SK-N-SH (cell line): Measurements from ENCODE around the gene KCNJ2. TPM values are rescaled to one million over a fixed set of nuclear protein-coding genes. Genes with fewer than 3 reads are reported as not detected.

Source experiments
- CTCF ChIA-PET: fragments of 300-600, 350-600 bp; formaldehyde crosslinking; extraction: SDS; loops from one replicate; lab custom pipeline; 2021; lab: Yijun Ruan, JAX
- POLR2A ChIA-PET: fragments of 350-600 bp; sonication (Branson Sonifier 250); formaldehyde crosslinking; extraction: SDS; loops from one replicate; lab custom pipeline; 2020; ENCODE audit warnings: antibody characterized with exemption, inconsistent platforms; lab: Yijun Ruan, JAX
- DNase-seq: peaks from one replicate; pipeline ENCODE4 v3.0.0; 2012
- H2AFZ ChIP-seq: fragments of 200-600 bp; sonication (generic); 2 replicates; pipeline ENCODE4 v1.8.1; 2016; ENCODE audit warnings: antibody characterized with exemption, mild to moderate bottlenecking, low read depth
- H3F3A ChIP-seq: fragments of 200-600 bp; sonication (generic); replicated peaks from 2 replicates; pipeline ENCODE3; 2016; ENCODE audit warnings: antibody characterized with exemption, mild to moderate bottlenecking; ENCODE audit not compliant: insufficient read depth
- H3K27ac ChIP-seq, 2 experiments: fragments of 200-500 bp in 1 of 2; fragments of 200-600 bp in 1 of 2; sonication (Bioruptor generic) in 1 of 2; sonication (generic), shearing (Covaris generic) in 1 of 2; 2 replicates each; pipeline versions ENCODE4 v1.5.1 to v1.6.1; 2014 to 2016; ENCODE audit warnings: low read depth in 2 of 2, inconsistent platforms in 1 of 2, low read length in 1 of 2, mild to moderate bottlenecking in 1 of 2, mixed read lengths in 1 of 2
- H3K27me3 ChIP-seq: fragments of 200-600 bp; sonication (generic), shearing (Covaris generic); 2 replicates; pipeline ENCODE4 v1.6.1; 2016; ENCODE audit warnings: mixed run types; ENCODE audit not compliant: insufficient read depth
- H3K36me3 ChIP-seq, 2 experiments: fragments of 200-500 bp in 1 of 2; fragments of 200-600 bp in 1 of 2; sonication (Bioruptor generic) in 1 of 2; sonication (generic) in 1 of 2; replicated peaks in 1 of 2; 2 replicates each; pipeline versions ENCODE3 to v1.5.1; 2014 to 2016; ENCODE audit warnings: low read length in 1 of 2, mild to moderate bottlenecking in 1 of 2; ENCODE audit not compliant: insufficient read depth in 2 of 2, control insufficient read depth in 1 of 2
- H3K4me1 ChIP-seq, 2 experiments: fragments of 200-500 bp in 1 of 2; fragments of 200-600 bp in 1 of 2; sonication (Bioruptor generic) in 1 of 2; sonication (generic), shearing (Covaris generic) in 1 of 2; 2 replicates each; pipeline versions ENCODE4 v1.5.1 to v1.6.1; 2014 to 2016; ENCODE audit warnings: low read depth in 1 of 2, low read length in 1 of 2, mixed run types in 1 of 2; ENCODE audit not compliant: insufficient read depth in 2 of 2, control insufficient read depth in 1 of 2
- H3K4me2 ChIP-seq: fragments of 200-600 bp; sonication (generic), shearing (Covaris generic); 2 replicates; pipeline ENCODE4 v1.6.1; 2017; ENCODE audit warnings: mixed run types
- H3K4me3 ChIP-seq, 2 experiments: fragments of 200-500 bp in 1 of 2; fragments of 200-600 bp in 1 of 2; sonication (Bioruptor generic) in 1 of 2; sonication (generic), shearing (Covaris generic) in 1 of 2; 2 replicates each; pipeline versions ENCODE4 v1.5.1 to v1.8.1; 2014 to 2016; ENCODE audit warnings: low read depth in 2 of 2, inconsistent platforms in 1 of 2, low read length in 1 of 2, mild to moderate bottlenecking in 1 of 2, mixed read lengths in 1 of 2, moderate library complexity in 1 of 2
- H3K79me2 ChIP-seq: fragments of 200-600 bp; sonication (generic); 2 replicates; pipeline ENCODE4 v1.8.1; 2017; ENCODE audit warnings: mild to moderate bottlenecking; ENCODE audit not compliant: insufficient read depth
- H3K9ac ChIP-seq: fragments of 200-600 bp; sonication (generic); 2 replicates; pipeline ENCODE4 v1.6.1; 2017; ENCODE audit warnings: mixed run types
- H3K9me2 ChIP-seq: fragments of 200-600 bp; sonication (generic); 2 replicates; pipeline ENCODE4 v1.6.1; 2017; ENCODE audit warnings: mixed run types
- H3K9me3 ChIP-seq: fragments of 200-600 bp; sonication (generic); 2 replicates; pipeline ENCODE4 v1.6.1; 2017; ENCODE audit warnings: mixed run types, mild to moderate bottlenecking, moderate library complexity
- H4K20me1 ChIP-seq: fragments of 200-600 bp; sonication (generic); 2 replicates; pipeline ENCODE4 v1.6.1; 2017; ENCODE audit warnings: mild to moderate bottlenecking, mixed run types; ENCODE audit not compliant: insufficient read depth
- CTCF ChIP-seq: fragments of 200-600 bp; sonication (generic); IDR thresholded peaks from 2 replicates; pipeline ENCODE4 v1.6.1; 2017; ENCODE audit warnings: antibody characterized with exemption, mild to moderate bottlenecking, moderate library complexity
- ELF1 ChIP-seq: IDR thresholded peaks from 2 replicates; pipeline ENCODE4 v1.4.0; 2012
- EP300 ChIP-seq, 2 experiments: IDR thresholded peaks; 2 replicates each; pipeline versions ENCODE4 v1.4.0 to v1.6.1; 2012; ENCODE audit warnings: borderline replicate concordance in 1 of 2, low read depth in 1 of 2, low read length in 1 of 2
- EZH2phosphoT487 ChIP-seq: fragments of 200-600 bp; sonication (generic); IDR thresholded peaks from 2 replicates; pipeline ENCODE4 v1.6.1; 2017; ENCODE audit warnings: low read depth, mixed run types, mild to moderate bottlenecking, antibody characterized with exemption, moderate library complexity, borderline replicate concordance
- FOSL2 ChIP-seq: IDR thresholded peaks from 2 replicates; pipeline ENCODE4 v1.4.0; 2012; ENCODE audit warnings: low read depth, mild to moderate bottlenecking, moderate library complexity, borderline replicate concordance
- FOXM1 ChIP-seq: IDR thresholded peaks from 2 replicates; pipeline ENCODE4 v1.4.0; 2012; ENCODE audit warnings: low read depth, mild to moderate bottlenecking
- GABPA ChIP-seq: IDR thresholded peaks from 2 replicates; pipeline ENCODE4 v1.4.0; 2012; ENCODE audit warnings: low read depth, mild to moderate bottlenecking
- GATA2 ChIP-seq: sonication (generic); formaldehyde crosslinking; IDR thresholded peaks from 2 replicates; pipeline ENCODE4 v1.5.0; 2020; ENCODE audit warnings: mild to moderate bottlenecking, missing genetic modification reagents
- JUND ChIP-seq: IDR thresholded peaks from 2 replicates; pipeline ENCODE4 v1.4.0; 2012
- NFIC ChIP-seq: IDR thresholded peaks from 2 replicates; pipeline ENCODE4 v1.4.0; 2012; ENCODE audit warnings: borderline replicate concordance
- NRF1 ChIP-seq: IDR thresholded peaks from 2 replicates; pipeline ENCODE4 v1.6.1; 2012; ENCODE audit warnings: low read depth, mild to moderate bottlenecking, low read length
- REST ChIP-seq: IDR thresholded peaks from 2 replicates; pipeline ENCODE4 v1.6.1; 2012; ENCODE audit warnings: mild to moderate bottlenecking, low read depth, low read length, moderate library complexity
- RXRA ChIP-seq: IDR thresholded peaks from 2 replicates; pipeline ENCODE4 v1.4.0; 2012; ENCODE audit warnings: low read depth, mild to moderate bottlenecking, borderline replicate concordance
- TAF1 ChIP-seq: IDR thresholded peaks from 2 replicates; pipeline ENCODE4 v1.6.1; 2012; ENCODE audit warnings: low read depth, mild to moderate bottlenecking, low read length, moderate library complexity, borderline replicate concordance
- TEAD4 ChIP-seq: IDR thresholded peaks from 2 replicates; pipeline ENCODE4 v1.4.0; 2012; ENCODE audit warnings: mild to moderate bottlenecking, borderline replicate concordance; ENCODE audit not compliant: insufficient read depth
- WGBS: methylation state at CpG from one replicate; pipeline ENCODE4 v1.1.6; 2017; ENCODE audit warnings: low lambda C conversion rate; 5-methylcytosine and 5-hydroxymethylcytosine counted together
- polyA plus RNA-seq, 3 experiments: library from polyadenylated mRNA; depleted of rRNA; stranded (reverse); fragments of >200 nt; gene quantifications; 2 replicates each; pipeline ENCODE4 v1.2.3, GENCODE V29; 2012
- TF ChIP-seq, protein P1 (sequence below): IDR thresholded peaks from 2 replicates; pipeline ENCODE4 v1.4.0; 2012; ENCODE audit warnings: low read depth, borderline replicate concordance

Gene KCNJ2
- polyA plus RNA-seq, 1 of the 3 experiments (the other 2 are of a cell fraction) = 0.21 TPM

DNA sequence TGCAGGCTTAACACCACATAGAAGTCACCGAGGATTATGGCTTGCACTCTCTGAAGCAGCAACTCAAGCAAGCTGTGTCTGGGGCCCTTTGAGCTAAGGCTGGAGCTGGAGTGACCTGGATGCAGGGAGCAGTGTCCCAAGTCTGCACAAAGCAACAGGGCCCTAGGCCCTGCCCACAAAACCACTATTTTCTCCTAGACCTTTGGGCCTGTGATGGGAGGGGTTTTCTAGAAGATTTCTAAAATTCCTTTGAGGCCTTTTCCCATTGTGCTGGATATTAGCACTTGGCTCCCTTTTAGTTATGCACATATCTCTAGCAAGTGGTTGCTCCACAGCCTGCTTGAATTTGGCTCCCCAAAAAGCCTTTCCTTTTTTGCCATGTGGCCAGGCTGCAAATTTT is 49.8 kb upstream of the KCNJ2 start:
- POLR2A ChIA-PET = no interaction called here
- DNase-seq = no peak
- Histone ChIP-seq H3F3A (no peaks in the 10 kb centered on the region), H3K4me3 (no peak overlapping the region), H3K9me3 (no peaks in the 10 kb centered on the region), H3K9ac (no peak overlapping the region), H3K9me2 (no peaks in the 10 kb centered on the region), H3K27ac (no peak overlapping the region), H3K27me3 (no peaks in the 10 kb centered on the region), H2AFZ (no peak overlapping the region), H3K4me2 (no peak overlapping the region), H3K79me2 (no peaks in the 10 kb centered on the region), H3K36me3 (no peaks in the 10 kb centered on the region), H3K4me1 (no peaks in the 10 kb centered on the region), H4K20me1 (no peaks in the 10 kb centered on the region)
- TF ChIP-seq FOXM1 = no peak
- TF ChIP-seq GABPA = no peak
- no peak for TF ChIP-seq CTCF
- TF ChIP-seq RXRA = no peak
- no peak for TF ChIP-seq NRF1
- TF ChIP-seq EZH2phosphoT487 = no peak
- TF ChIP-seq JUND = no peak
- no peak for TF ChIP-seq TAF1
- TF ChIP-seq ELF1 = no peak
- no peak for TF ChIP-seq REST
- TF ChIP-seq NFIC = no peak
- no peak for TF ChIP-seq TEAD4
- no peak for TF ChIP-seq FOSL2
- TF ChIP-seq, protein P1, sequence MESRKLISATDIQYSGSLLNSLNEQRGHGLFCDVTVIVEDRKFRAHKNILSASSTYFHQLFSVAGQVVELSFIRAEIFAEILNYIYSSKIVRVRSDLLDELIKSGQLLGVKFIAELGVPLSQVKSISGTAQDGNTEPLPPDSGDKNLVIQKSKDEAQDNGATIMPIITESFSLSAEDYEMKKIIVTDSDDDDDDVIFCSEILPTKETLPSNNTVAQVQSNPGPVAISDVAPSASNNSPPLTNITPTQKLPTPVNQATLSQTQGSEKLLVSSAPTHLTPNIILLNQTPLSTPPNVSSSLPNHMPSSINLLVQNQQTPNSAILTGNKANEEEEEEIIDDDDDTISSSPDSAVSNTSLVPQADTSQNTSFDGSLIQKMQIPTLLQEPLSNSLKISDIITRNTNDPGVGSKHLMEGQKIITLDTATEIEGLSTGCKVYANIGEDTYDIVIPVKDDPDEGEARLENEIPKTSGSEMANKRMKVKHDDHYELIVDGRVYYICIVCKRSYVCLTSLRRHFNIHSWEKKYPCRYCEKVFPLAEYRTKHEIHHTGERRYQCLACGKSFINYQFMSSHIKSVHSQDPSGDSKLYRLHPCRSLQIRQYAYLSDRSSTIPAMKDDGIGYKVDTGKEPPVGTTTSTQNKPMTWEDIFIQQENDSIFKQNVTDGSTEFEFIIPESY = no peak
- no peak for TF ChIP-seq GATA2 (CRISPR knock-in tag)
- no peak for TF ChIP-seq EP300 (IDR thresholded peaks at IDR 0.05; ENCODE audit: borderline replicate concordance in 1 of 2, low read depth in 1 of 2, low read length in 1 of 2)
- CTCF ChIA-PET = interaction anchor here (0.6 to 0.8 kb wide), 2 partner anchors 253 to 512 kb away, joined by 3 read pairs; no protein-coding TSS in a partner anchor
- 71% methylated on average over 1 of the region's 1 CpG for WGBS
